Left ventricle myocardium inferior (tissue), 1 donor: ENCODE measurements around the gene TSPAN14. TPM values are rescaled to one million over a fixed set of nuclear protein-coding genes. Genes with fewer than 3 reads are reported as not detected.

Source experiments
- DNase-seq: peaks from one replicate; pipeline ENCODE4 v3.0.0-alpha.2; 2020
- H3K27ac ChIP-seq: fragments of 200-600 bp; replicated peaks from 2 replicates; pipeline ENCODE4 v1.8.0; 2021
- H3K27me3 ChIP-seq: fragments of 200-600 bp; 2 replicates; pipeline ENCODE4 v1.8.0; 2021; ENCODE audit warnings: low read depth
- H3K36me3 ChIP-seq: fragments of 200-600 bp; 2 replicates; pipeline ENCODE4 v1.8.0; 2021
- H3K4me1 ChIP-seq: fragments of 200-600 bp; 2 replicates; pipeline ENCODE4 v1.8.0; 2021
- H3K4me3 ChIP-seq: fragments of 200-600 bp; 2 replicates; pipeline ENCODE4 v1.8.0; 2021; ENCODE audit warnings: mild to moderate bottlenecking, moderate library complexity
- H3K9me3 ChIP-seq: fragments of 200-600 bp; replicated peaks from 2 replicates; pipeline ENCODE4 v1.8.0; 2021
- intact Hi-C: fragments of 100-400 bp; cut with micrococcal nuclease; formaldehyde crosslinking; loops from one replicate; pipeline ENCODE4 v1.11.0; 2022
- total RNA-seq: library from RNA; stranded (reverse); fragmentation: NEBNext Ultra II Directional; extraction: Animal tissue kit (Norgen Biotek cat#: 25700); gene quantifications from one replicate; pipeline ENCODE4 v1.2.1, GENCODE V29; 2021
- TF ChIP-seq, protein P1 (sequence below): fragments of 200-600 bp; IDR thresholded peaks from 2 replicates; pipeline ENCODE4 v1.8.0; 2021; ENCODE audit warnings: antibody characterized with exemption, mild to moderate bottlenecking, borderline replicate concordance
- donor health status: DM: no; HTN: yes; CAD: no; lungs with severe emphysema.

The TSPAN14 gene
- total RNA-seq, 1 donor from 2014 or later = 33.4 TPM

DNA sequence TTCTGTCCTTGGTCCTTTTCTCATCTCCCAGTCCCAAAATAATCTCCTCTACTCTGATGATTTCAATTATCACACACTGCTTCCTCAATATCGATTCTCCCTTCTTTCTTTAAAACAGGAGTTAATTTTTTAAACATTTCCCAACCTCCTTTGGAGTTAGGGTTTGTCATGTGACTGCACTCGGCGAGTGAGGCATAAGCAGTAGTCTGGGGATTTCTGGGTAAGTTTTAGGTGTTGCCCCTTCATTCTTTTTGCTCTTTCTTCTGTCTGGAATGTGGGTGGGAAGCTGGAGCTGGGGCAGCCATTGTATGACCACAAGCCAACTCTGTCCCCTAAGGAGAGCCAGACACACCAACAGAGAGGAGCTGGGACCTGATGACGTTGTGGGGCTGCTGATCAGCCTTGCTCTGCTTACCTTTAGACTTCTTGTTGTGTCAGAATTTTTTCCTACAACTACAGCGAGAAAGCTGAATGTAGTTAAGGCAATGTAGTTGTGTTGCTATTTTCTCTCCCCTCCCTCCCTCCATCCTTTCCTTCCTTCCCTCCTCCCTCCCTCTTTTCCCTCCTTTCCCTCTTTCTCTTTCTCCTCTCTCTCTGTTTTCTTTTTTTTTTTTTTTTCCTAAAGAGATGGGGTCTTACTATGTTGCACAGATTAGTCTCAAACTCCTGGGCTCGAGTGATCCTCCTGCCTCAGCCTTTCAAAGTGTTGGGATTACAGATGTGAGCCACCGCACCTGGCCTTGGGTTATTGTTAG, 6.5 kb upstream of the TSPAN14 start:
- Histone ChIP-seq H3K27ac (no peak overlapping the region), H3K9me3 (peaks cover 8% of the 10 kb centered on the region), H3K36me3 (no peaks in the 10 kb centered on the region), H3K27me3 (no peaks in the 10 kb centered on the region), H3K4me1 (peaks cover 35% of the 10 kb centered on the region), H3K4me3 (no peak overlapping the region)
- DNase-seq = no peak
- TF ChIP-seq, protein P1, sequence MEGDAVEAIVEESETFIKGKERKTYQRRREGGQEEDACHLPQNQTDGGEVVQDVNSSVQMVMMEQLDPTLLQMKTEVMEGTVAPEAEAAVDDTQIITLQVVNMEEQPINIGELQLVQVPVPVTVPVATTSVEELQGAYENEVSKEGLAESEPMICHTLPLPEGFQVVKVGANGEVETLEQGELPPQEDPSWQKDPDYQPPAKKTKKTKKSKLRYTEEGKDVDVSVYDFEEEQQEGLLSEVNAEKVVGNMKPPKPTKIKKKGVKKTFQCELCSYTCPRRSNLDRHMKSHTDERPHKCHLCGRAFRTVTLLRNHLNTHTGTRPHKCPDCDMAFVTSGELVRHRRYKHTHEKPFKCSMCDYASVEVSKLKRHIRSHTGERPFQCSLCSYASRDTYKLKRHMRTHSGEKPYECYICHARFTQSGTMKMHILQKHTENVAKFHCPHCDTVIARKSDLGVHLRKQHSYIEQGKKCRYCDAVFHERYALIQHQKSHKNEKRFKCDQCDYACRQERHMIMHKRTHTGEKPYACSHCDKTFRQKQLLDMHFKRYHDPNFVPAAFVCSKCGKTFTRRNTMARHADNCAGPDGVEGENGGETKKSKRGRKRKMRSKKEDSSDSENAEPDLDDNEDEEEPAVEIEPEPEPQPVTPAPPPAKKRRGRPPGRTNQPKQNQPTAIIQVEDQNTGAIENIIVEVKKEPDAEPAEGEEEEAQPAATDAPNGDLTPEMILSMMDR = no peak
- intact Hi-C loops = no loop called here

DNA sequence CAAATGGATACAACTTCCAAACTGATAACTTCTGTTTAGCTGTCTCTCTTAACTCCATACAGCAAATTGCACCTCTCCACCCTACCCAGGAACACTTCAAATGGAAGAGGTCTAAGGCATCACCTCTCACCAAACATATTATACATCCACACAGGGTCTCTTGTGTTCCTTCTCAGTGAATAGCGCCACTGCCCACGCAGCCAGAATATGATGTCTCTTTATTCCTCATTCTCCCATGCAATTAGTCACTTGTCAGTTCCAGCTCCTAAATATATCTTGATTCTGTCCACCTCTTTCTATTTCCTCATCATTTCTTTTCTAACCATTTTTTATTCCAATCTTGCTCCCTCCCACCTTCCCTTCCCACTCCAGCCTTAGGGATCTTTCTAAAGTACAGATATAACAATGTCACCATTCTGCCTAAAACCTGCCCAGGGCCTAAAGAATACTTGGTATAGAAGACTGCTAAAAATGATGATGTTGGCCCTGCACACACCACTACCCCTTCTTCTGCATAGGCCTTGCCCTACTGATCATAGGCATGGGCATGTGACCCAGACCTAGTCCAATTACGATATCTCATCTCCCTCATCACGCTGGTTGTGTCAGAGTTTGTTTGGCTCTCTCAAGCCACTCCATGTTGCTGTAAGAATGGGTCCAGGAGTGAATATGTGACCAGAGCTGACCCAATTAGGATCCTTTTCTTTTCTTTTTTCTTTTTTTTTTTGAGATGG, 5.7 kb upstream of the TSPAN14 start:
- DNase-seq = no peak
- Histone ChIP-seq H3K27me3 (no peaks in the 10 kb centered on the region), H3K4me3 (no peak overlapping the region), H3K36me3 (no peaks in the 10 kb centered on the region), H3K27ac (no peak overlapping the region), H3K9me3 (peaks cover 8% of the 10 kb centered on the region), H3K4me1 (peaks cover 36% of the 10 kb centered on the region)
- intact Hi-C loops = no loop called here
- TF ChIP-seq, protein P1 = no peak

DNA sequence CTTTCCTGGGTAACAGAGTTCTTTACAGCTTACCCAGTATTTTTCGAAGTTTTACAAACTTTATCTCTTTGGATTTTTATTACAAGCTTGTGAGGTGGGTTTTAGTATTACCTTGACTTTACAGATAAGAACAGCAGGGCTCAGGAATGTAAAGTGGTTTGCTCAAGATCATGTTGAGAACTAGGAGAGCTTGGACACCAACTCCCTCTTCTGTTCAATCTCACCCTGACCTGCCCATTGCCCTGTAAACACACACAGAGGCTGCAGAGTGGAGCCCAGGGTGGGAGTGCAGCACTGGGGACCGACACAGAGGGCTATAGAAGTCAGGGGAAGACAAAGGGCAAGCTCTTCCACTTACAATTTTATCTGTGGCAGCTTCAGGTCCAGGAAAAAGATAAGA, 4.6 kb upstream of the TSPAN14 start:
- no peak for DNase-seq
- intact Hi-C loops = no loop called here
- Histone ChIP-seq H3K36me3 (no peaks in the 10 kb centered on the region), H3K4me3 (no peak overlapping the region), H3K27me3 (no peaks in the 10 kb centered on the region), H3K27ac (no peak overlapping the region), H3K9me3 (peaks cover 8% of the 10 kb centered on the region), H3K4me1 (peaks cover 31% of the 10 kb centered on the region)
- TF ChIP-seq, protein P1 = no peak

DNA sequence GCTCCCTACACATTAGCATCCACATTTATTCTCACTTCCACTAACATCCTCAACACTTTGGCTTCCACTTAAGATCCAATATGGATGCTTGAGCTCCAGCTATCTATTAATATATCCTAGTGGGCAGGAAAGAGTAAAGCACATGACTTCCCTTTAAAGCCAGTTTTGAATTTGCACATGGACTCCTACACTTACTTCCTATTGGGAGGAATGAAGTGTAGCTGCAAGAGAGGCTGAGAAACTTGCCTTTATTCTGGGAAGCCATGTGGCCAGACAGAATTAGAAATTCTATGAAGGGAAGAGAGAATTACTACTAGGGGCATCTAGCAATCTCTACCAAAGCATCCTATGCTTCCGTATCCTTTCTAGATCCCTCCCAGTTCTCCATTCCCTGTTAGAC, 3.0 kb upstream of the TSPAN14 start:
- no peak overlapping the region for H3K4me3 ChIP-seq
- peaks cover 37% of the 10 kb centered on the region for H3K4me1 ChIP-seq

DNA sequence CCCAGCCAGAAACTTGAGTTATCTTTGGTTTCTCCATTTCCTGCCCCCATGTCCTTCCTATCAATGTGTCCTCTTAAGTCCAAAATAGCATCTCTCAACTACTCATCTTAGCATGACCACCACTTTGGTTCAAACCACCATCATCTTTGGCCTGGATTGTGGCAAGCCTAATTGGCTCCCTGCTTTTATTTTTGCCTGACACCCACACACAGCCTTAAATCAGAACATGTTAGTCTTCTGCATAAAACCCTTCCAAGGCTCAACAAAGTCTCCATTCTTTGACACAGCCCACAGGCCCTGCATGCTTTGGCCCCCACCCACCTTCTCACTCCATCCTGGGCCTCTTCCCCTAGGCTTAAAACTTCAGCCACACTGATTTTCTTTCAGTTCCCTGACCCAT, 2.0 kb upstream of the TSPAN14 start:
- Histone ChIP-seq H3K4me1 (peaks cover 46% of the 10 kb centered on the region), H3K9me3 (peaks cover 8% of the 10 kb centered on the region), H3K36me3 (no peaks in the 10 kb centered on the region), H3K4me3 (no peak overlapping the region), H3K27ac (peak overlapping the region; percentile 92), H3K27me3 (no peaks in the 10 kb centered on the region)
- intact Hi-C loops = no loop called here
- TF ChIP-seq, protein P1 = no peak
- no peak for DNase-seq

More for the DNA sequence above, 3.0 kb upstream of the TSPAN14 start:
- no peak for DNase-seq
- no peaks in the 10 kb centered on the region for H3K27me3 ChIP-seq
- H3K9me3 ChIP-seq = peaks cover 8% of the 10 kb centered on the region
- TF ChIP-seq, protein P1 = no peak
- no peak overlapping the region for H3K27ac ChIP-seq
- no peaks in the 10 kb centered on the region for H3K36me3 ChIP-seq
- intact Hi-C loops = no loop called here
